PC-9 (cell line): Measurements from ENCODE around the gene SEC31B. TPM values are rescaled to one million over a fixed set of nuclear protein-coding genes. Genes with fewer than 3 reads are reported as not detected.

Experiments
- BruUV-seq: library from RNA; stranded (reverse); fragments of 400-500 nt; replicated peaks from 2 replicates; lab custom pipeline; 2021; lab: Mats Ljungman, UMichigan
- CTCF ChIA-PET: fragments of 300-600 bp; sonication (Branson Sonifier 250); formaldehyde crosslinking; loops from one replicate; lab custom pipeline; 2022; ENCODE audit warnings: antibody characterized with exemption; lab: Charles Lee
- POLR2A ChIA-PET: fragments of 300-600 bp; sonication (Branson Sonifier 250); formaldehyde crosslinking; loops from one replicate; lab custom pipeline; 2022; ENCODE audit warnings: antibody characterized with exemption; ENCODE audit not compliant: unreplicated experiment; lab: Charles Lee
- DNase-seq, 2 experiments: peaks; one replicate each; pipeline versions ENCODE4 v3.0.0 to v3.0.0-alpha.2; 2015 to 2022; ENCODE audit warnings: mixed read lengths in 1 of 2
- H2AFZ ChIP-seq: fragments of 200-600 bp; sonication (generic); 2 replicates; pipeline ENCODE4 v1.8.1; 2017; ENCODE audit warnings: antibody characterized with exemption
- H3F3A ChIP-seq: fragments of 200-600 bp; sonication (generic); 2 replicates; pipeline ENCODE4 v1.8.1; 2017; ENCODE audit warnings: antibody characterized with exemption, mild to moderate bottlenecking, low read depth; ENCODE audit not compliant: insufficient read depth
- H3K27ac ChIP-seq: fragments of 200-600 bp; sonication (generic); 2 replicates; pipeline ENCODE4 v1.6.1; 2016; ENCODE audit warnings: mixed run types
- H3K27me3 ChIP-seq: fragments of 200-600 bp; sonication (generic); 2 replicates; pipeline ENCODE4 v1.6.1; 2016; ENCODE audit warnings: low read depth, mixed run types; ENCODE audit not compliant: insufficient read depth
- H3K36me3 ChIP-seq: fragments of 200-600 bp; sonication (generic); 2 replicates; pipeline ENCODE4 v1.6.1; 2016; ENCODE audit warnings: low read depth, mixed run types
- H3K4me1 ChIP-seq: fragments of 200-600 bp; sonication (generic); replicated peaks from 2 replicates; pipeline ENCODE4 v1.6.1; 2016; ENCODE audit warnings: mixed run types; ENCODE audit not compliant: insufficient read depth
- H3K4me2 ChIP-seq: fragments of 200-600 bp; sonication (generic); 2 replicates; pipeline ENCODE4 v1.6.1; 2017; ENCODE audit warnings: mixed run types
- H3K4me3 ChIP-seq: fragments of 200-600 bp; sonication (generic); 2 replicates; pipeline ENCODE4 v1.6.1; 2016; ENCODE audit warnings: mixed run types
- H3K79me2 ChIP-seq: fragments of 200-600 bp; sonication (generic); 2 replicates; pipeline ENCODE4 v1.6.1; 2017; ENCODE audit warnings: low read depth, mixed run types
- H3K9me2 ChIP-seq: fragments of 200-600 bp; sonication (generic); 2 replicates; pipeline ENCODE4 v1.8.1; 2017; ENCODE audit warnings: mild to moderate bottlenecking; ENCODE audit not compliant: insufficient read depth
- H3K9me3 ChIP-seq: fragments of 200-600 bp; sonication (generic); 2 replicates; pipeline ENCODE4 v1.8.1; 2016; ENCODE audit warnings: low read depth; ENCODE audit not compliant: insufficient read depth
- H4K20me1 ChIP-seq: fragments of 200-600 bp; sonication (generic); 2 replicates; pipeline ENCODE4 v1.8.1; 2017; ENCODE audit not compliant: insufficient read depth
- CTCF ChIP-seq: fragments of 200-600 bp; sonication (generic); conservative IDR thresholded peaks from 2 replicates; pipeline ENCODE4 v1.6.1; 2017; ENCODE audit warnings: mixed run types, antibody characterized with exemption, mild to moderate bottlenecking, moderate library complexity
- EZH2 ChIP-seq: fragments of 200-600 bp; sonication (generic); IDR thresholded peaks from 2 replicates; pipeline ENCODE4 v1.8.0; 2017; ENCODE audit warnings: antibody characterized with exemption, low read depth
- intact Hi-C: fragments of 100-400 bp; cut with micrococcal nuclease; formaldehyde crosslinking; loops from one replicate; pipeline ENCODE4 v1.10.0; 2022; ENCODE audit not compliant: unreplicated experiment
- total RNA-seq: library from RNA; stranded (reverse); gene quantifications from 2 replicates; pipeline ENCODE4 v1.2.3, GENCODE V29; 2021

Gene SEC31B
- total RNA-seq, 1 experiment from 2014 or later = 7.4 TPM

- Histone ChIP-seq H3K27me3 (no peaks in the 10 kb centered on the region), H3K9me3 (no peaks in the 10 kb centered on the region), H3K79me2 (no peaks in the 10 kb centered on the region), H3K9me2 (no peaks in the 10 kb centered on the region), H3K4me1 (no peaks in the 10 kb centered on the region), H3K36me3 (no peaks in the 10 kb centered on the region), H4K20me1 (no peaks in the 10 kb centered on the region), H3F3A (no peaks in the 10 kb centered on the region), H3K4me3 (no peak overlapping the region), H3K4me2 (no peak overlapping the region), H2AFZ (no peak overlapping the region), H3K27ac (no peak overlapping the region)
- intact Hi-C loops = no loop called here
- no TSS peak for BruUV-seq
- ChIA-PET CTCF (interaction anchor here (0.5 kb wide), 1 partner anchor 19 kb away, joined by 8 read pairs; the partner anchor contains the start of gene HIF1AN), POLR2A (no interaction called here)
- TF ChIP-seq CTCF (no peak), EZH2 (no peak)
- no peak for DNase-seq
Observed at GRCh38 chr10:100554902-100555301, 35.2 kb upstream of the SEC31B start.

GRCh38 chr10:100553929-100554328, 34.3 kb upstream of the SEC31B start:
- CTCF ChIA-PET = no interaction called here
- H3K36me3 ChIP-seq = no peaks in the 10 kb centered on the region
- H3F3A ChIP-seq = no peaks in the 10 kb centered on the region
- H3K27me3 ChIP-seq = no peaks in the 10 kb centered on the region
- no peak for TF ChIP-seq CTCF
- TF ChIP-seq EZH2 = no peak
- no peak for DNase-seq
- H3K4me2 ChIP-seq = no peak overlapping the region
- no peak overlapping the region for H2AFZ ChIP-seq
- no peak overlapping the region for H3K4me3 ChIP-seq
- no peaks in the 10 kb centered on the region for H4K20me1 ChIP-seq
- no peaks in the 10 kb centered on the region for H3K9me2 ChIP-seq
- H3K27ac ChIP-seq = no peak overlapping the region
- intact Hi-C loops = no loop called here
- POLR2A ChIA-PET = no interaction called here
- no peaks in the 10 kb centered on the region for H3K9me3 ChIP-seq
- no peaks in the 10 kb centered on the region for H3K4me1 ChIP-seq
- BruUV-seq = no TSS peak
- H3K79me2 ChIP-seq = no peaks in the 10 kb centered on the region

GRCh38 chr10:100551738-100552137, 32.1 kb upstream of the SEC31B start:
- H3K79me2 ChIP-seq = no peaks in the 10 kb centered on the region
- H3K9me3 ChIP-seq = no peaks in the 10 kb centered on the region
- no peaks in the 10 kb centered on the region for H3K27me3 ChIP-seq
- H4K20me1 ChIP-seq = no peaks in the 10 kb centered on the region
- intact Hi-C loops = no loop called here
- H3K9me2 ChIP-seq = no peaks in the 10 kb centered on the region
- H2AFZ ChIP-seq = no peak overlapping the region
- no peak overlapping the region for H3K4me2 ChIP-seq
- H3F3A ChIP-seq = no peaks in the 10 kb centered on the region
- no peaks in the 10 kb centered on the region for H3K4me1 ChIP-seq
- no peak for DNase-seq
- POLR2A ChIA-PET = no interaction called here
- BruUV-seq = no TSS peak
- no peak for TF ChIP-seq EZH2
- no peak for TF ChIP-seq CTCF
- H3K4me3 ChIP-seq = no peak overlapping the region
- no peak overlapping the region for H3K27ac ChIP-seq
- no peaks in the 10 kb centered on the region for H3K36me3 ChIP-seq
- CTCF ChIA-PET = no interaction called here
